Posterior vena cava (tissue), 2 donors: ENCODE results near the gene PRIMPOL. TPM values are rescaled to one million over a fixed set of nuclear protein-coding genes. Genes with fewer than 3 reads are reported as not detected.
"Not testable (repeated sequence)": the region's sequence is repeated elsewhere in the genome, so short reads cannot be mapped to it uniquely, and the experiment has no call there.

Source experiments
- DNase-seq: peaks from one replicate; pipeline ENCODE4 v3.0.0-alpha.2; 2020; ENCODE audit warnings: low spot score
- intact Hi-C, 2 donors: fragments of 100-400 bp; cut with DNase I; formaldehyde crosslinking; loops; one replicate each; pipeline versions ENCODE4 v1.14.1 to v1.14.2; 2022 to 2023
- total RNA-seq, 2 donors: library from RNA; stranded (reverse); fragmentation: NEBNext Ultra II Directional; extraction: Animal tissue kit (Norgen Biotek cat#: 25700); gene quantifications; one replicate each; pipeline ENCODE4 v1.2.1, GENCODE V29; 2021
- donor health status: DM: yes; HTN: yes; CAD: no.
- donor health status: DM: yes; HTN: yes; CAD: no.

The PRIMPOL gene
- total RNA-seq, 2 donors from 2014 or later: 18.1 to 18.8 TPM

GRCh38 chr4:184655889-184656869, 6.6 kb downstream of the PRIMPOL start:
- no peak for DNase-seq
- intact Hi-C loops: no loop called here

- DNase-seq: no peak
- intact Hi-C loops: no loop called here
Observed at GRCh38 chr4:184657144-184657543, 7.6 kb downstream of the PRIMPOL start.

GRCh38 chr4:184657820-184658219, 8.3 kb downstream of the PRIMPOL start:
- intact Hi-C loops, DNase-seq: not testable (repeated sequence)

GRCh38 chr4:184660978-184661377, 11.4 kb downstream of the PRIMPOL start:
- intact Hi-C loops: no loop called here
- DNase-seq: no peak

GRCh38 chr4:184662236-184662635, 12.7 kb downstream of the PRIMPOL start:
- intact Hi-C loops: no loop called here
- DNase-seq: no peak

- intact Hi-C loops: no loop called here
- no peak for DNase-seq
Observed at GRCh38 chr4:184664445-184665210, 15.1 kb downstream of the PRIMPOL start.

- DNase-seq: no peak
- intact Hi-C loops: no loop called here
Observed at GRCh38 chr4:184666670-184667069, 17.1 kb downstream of the PRIMPOL start.

- intact Hi-C loops: no loop called here
- no peak for DNase-seq
Observed at GRCh38 chr4:184668096-184668495, 18.6 kb downstream of the PRIMPOL start.

- intact Hi-C loops: no loop called here
- DNase-seq: no peak
Observed at GRCh38 chr4:184668511-184669114, 19.1 kb downstream of the PRIMPOL start.

GRCh38 chr4:184669251-184669650, 19.7 kb downstream of the PRIMPOL start:
- no peak for DNase-seq
- intact Hi-C loops: no loop called here

- intact Hi-C loops: no loop called here
- no peak for DNase-seq
Observed at GRCh38 chr4:184671101-184671500, 21.6 kb downstream of the PRIMPOL start.

- DNase-seq: no peak
- intact Hi-C loops: no loop called here
Observed at GRCh38 chr4:184672741-184673140, 23.2 kb downstream of the PRIMPOL start.

GRCh38 chr4:184674011-184674410, 24.5 kb downstream of the PRIMPOL start:
- DNase-seq: no peak
- intact Hi-C loops: no loop called here

- intact Hi-C loops: no loop called here
- no peak for DNase-seq
Observed at GRCh38 chr4:184675018-184675417, 25.5 kb downstream of the PRIMPOL start.

GRCh38 chr4:184675821-184676492, 26.4 kb downstream of the PRIMPOL start:
- no peak for DNase-seq
- intact Hi-C loops: no loop called here

- intact Hi-C loops: loop anchor here in 1 of 2 donors (5.0 kb wide), 1 partner anchor 253 kb away; no protein-coding TSS in a partner anchor
Observed at GRCh38 chr4:184680698-184681097, 31.2 kb downstream of the PRIMPOL start.

GRCh38 chr4:184681916-184682315, 32.4 kb downstream of the PRIMPOL start:
- intact Hi-C loops: loop anchor here in 1 of 2 donors (5.0 kb wide), 1 partner anchor 255 kb away; no protein-coding TSS in a partner anchor
- DNase-seq: no peak

More at GRCh38 chr4:184680698-184681097, 31.2 kb downstream of the PRIMPOL start:
- no peak for DNase-seq

- intact Hi-C loops: loop anchor here in 1 of 2 donors (5.0 kb wide), 1 partner anchor 257 kb away; no protein-coding TSS in a partner anchor
- no peak for DNase-seq
Observed at GRCh38 chr4:184684491-184685189, 35.1 kb downstream of the PRIMPOL start.
